Measurements from ENCODE around the gene ARHGEF4. TPM values are rescaled to one million over a fixed set of nuclear protein-coding genes. Genes with fewer than 3 reads are reported as not detected.

The ARHGEF4 gene
- total RNA-seq, 1 experiment from 2014 or later: 21.8 TPM

DNA sequence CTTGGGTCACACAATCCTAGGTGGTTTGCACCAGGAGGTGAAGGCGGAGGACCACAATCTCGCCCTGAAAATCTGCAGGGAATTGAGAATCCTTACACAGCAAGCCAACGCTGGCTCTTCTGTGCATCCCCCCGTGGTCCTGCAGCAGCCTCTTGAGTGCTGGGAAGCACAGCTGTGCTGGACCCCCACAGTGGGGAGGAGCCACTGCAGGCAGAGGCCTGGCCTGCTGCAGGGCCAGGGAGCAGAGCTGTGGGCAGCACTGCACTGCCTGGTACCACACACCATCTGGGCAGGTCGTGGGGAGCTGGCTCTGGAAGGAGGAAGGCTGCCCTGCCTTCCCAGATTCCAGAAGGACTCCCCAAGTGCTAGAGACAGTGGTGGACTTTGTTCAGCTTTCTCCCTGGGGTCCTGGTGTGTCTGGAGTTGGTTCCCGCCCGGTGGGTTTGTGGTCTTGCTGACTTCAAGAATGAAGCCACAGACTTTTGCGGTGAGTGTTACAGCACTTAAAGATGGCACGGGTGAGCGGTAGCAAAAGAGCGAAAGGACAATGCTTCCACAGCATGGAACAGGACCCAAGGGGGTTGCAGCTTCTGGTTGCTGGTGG is 150.3 kb downstream of the ARHGEF4 start:
- Mint-ChIP-seq H3K27ac (no peak overlapping the region), H3K9me3 (peaks cover 23% of the 10 kb centered on the region), H3K36me3 (peaks cover 6% of the 10 kb centered on the region), H3K4me1 (no peaks in the 10 kb centered on the region), H3K4me3 (no peak overlapping the region), H3K27me3 (ENCODE audit: low read depth) (no peaks in the 10 kb centered on the region)
- ATAC-seq (0 out of 2 replicates have a peak, but pooled peaks have one; percentile 22), DNase-seq (ENCODE audit: low spot score) (no peak)
- ChIA-PET CTCF (interaction anchor here (1.0 to 1.5 kb wide), 2 partner anchors 9 to 190 kb away, joined by 3 to 4 read pairs; no protein-coding TSS in a partner anchor), POLR2A (no interaction called here)
- TF ChIP-seq, protein P1, sequence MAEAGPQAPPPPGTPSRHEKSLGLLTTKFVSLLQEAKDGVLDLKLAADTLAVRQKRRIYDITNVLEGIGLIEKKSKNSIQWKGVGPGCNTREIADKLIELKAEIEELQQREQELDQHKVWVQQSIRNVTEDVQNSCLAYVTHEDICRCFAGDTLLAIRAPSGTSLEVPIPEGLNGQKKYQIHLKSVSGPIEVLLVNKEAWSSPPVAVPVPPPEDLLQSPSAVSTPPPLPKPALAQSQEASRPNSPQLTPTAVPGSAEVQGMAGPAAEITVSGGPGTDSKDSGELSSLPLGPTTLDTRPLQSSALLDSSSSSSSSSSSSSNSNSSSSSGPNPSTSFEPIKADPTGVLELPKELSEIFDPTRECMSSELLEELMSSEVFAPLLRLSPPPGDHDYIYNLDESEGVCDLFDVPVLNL (CRISPR knock-in tag; IDR thresholded peaks at IDR 0.05; ENCODE audit: borderline replicate concordance, low read depth): no peak
- TF ChIP-seq FOXJ3 (CRISPR knock-in tag; IDR thresholded peaks at IDR 0.05; ENCODE audit: borderline replicate concordance): no peak
- TF ChIP-seq, protein P2, sequence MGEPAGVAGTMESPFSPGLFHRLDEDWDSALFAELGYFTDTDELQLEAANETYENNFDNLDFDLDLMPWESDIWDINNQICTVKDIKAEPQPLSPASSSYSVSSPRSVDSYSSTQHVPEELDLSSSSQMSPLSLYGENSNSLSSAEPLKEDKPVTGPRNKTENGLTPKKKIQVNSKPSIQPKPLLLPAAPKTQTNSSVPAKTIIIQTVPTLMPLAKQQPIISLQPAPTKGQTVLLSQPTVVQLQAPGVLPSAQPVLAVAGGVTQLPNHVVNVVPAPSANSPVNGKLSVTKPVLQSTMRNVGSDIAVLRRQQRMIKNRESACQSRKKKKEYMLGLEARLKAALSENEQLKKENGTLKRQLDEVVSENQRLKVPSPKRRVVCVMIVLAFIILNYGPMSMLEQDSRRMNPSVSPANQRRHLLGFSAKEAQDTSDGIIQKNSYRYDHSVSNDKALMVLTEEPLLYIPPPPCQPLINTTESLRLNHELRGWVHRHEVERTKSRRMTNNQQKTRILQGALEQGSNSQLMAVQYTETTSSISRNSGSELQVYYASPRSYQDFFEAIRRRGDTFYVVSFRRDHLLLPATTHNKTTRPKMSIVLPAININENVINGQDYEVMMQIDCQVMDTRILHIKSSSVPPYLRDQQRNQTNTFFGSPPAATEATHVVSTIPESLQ (CRISPR knock-in tag; IDR thresholded peaks at IDR 0.05): no peak
- TF ChIP-seq, protein P3, sequence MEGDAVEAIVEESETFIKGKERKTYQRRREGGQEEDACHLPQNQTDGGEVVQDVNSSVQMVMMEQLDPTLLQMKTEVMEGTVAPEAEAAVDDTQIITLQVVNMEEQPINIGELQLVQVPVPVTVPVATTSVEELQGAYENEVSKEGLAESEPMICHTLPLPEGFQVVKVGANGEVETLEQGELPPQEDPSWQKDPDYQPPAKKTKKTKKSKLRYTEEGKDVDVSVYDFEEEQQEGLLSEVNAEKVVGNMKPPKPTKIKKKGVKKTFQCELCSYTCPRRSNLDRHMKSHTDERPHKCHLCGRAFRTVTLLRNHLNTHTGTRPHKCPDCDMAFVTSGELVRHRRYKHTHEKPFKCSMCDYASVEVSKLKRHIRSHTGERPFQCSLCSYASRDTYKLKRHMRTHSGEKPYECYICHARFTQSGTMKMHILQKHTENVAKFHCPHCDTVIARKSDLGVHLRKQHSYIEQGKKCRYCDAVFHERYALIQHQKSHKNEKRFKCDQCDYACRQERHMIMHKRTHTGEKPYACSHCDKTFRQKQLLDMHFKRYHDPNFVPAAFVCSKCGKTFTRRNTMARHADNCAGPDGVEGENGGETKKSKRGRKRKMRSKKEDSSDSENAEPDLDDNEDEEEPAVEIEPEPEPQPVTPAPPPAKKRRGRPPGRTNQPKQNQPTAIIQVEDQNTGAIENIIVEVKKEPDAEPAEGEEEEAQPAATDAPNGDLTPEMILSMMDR (IDR thresholded peaks at IDR 0.05): no peak
- TF ChIP-seq, protein P4, sequence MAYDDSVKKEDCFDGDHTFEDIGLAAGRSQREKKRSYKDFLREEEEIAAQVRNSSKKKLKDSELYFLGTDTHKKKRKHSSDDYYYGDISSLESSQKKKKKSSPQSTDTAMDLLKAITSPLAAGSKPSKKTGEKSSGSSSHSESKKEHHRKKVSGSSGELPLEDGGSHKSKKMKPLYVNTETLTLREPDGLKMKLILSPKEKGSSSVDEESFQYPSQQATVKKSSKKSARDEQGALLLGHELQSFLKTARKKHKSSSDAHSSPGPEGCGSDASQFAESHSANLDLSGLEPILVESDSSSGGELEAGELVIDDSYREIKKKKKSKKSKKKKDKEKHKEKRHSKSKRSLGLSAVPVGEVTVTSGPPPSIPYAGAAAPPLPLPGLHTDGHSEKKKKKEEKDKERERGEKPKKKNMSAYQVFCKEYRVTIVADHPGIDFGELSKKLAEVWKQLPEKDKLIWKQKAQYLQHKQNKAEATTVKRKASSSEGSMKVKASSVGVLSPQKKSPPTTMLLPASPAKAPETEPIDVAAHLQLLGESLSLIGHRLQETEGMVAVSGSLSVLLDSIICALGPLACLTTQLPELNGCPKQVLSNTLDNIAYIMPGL (CRISPR knock-in tag; IDR thresholded peaks at IDR 0.05): no peak
- TF ChIP-seq, protein P5, sequence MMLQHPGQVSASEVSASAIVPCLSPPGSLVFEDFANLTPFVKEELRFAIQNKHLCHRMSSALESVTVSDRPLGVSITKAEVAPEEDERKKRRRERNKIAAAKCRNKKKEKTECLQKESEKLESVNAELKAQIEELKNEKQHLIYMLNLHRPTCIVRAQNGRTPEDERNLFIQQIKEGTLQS (CRISPR knock-in tag; conservative IDR thresholded peaks at IDR 0.05): no peak
- TF ChIP-seq, protein P6, sequence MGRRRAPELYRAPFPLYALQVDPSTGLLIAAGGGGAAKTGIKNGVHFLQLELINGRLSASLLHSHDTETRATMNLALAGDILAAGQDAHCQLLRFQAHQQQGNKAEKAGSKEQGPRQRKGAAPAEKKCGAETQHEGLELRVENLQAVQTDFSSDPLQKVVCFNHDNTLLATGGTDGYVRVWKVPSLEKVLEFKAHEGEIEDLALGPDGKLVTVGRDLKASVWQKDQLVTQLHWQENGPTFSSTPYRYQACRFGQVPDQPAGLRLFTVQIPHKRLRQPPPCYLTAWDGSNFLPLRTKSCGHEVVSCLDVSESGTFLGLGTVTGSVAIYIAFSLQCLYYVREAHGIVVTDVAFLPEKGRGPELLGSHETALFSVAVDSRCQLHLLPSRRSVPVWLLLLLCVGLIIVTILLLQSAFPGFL (CRISPR knock-in tag; IDR thresholded peaks at IDR 0.05; ENCODE audit: borderline replicate concordance): no peak
- TF ChIP-seq, protein P7, sequence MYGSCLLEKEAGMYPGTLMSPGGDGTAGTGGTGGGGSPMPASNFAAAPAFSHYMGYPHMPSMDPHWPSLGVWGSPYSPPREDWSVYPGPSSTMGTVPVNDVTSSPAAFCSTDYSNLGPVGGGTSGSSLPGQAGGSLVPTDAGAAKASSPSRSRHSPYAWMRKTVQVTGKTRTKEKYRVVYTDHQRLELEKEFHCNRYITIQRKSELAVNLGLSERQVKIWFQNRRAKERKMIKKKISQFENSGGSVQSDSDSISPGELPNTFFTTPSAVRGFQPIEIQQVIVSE (CRISPR knock-in tag; IDR thresholded peaks at IDR 0.05; ENCODE audit: borderline replicate concordance): no peak
- TF ChIP-seq ZNF263 (CRISPR knock-in tag; IDR thresholded peaks at IDR 0.05; ENCODE audit: low read depth): no peak
- no peak for TF ChIP-seq ATF1 (CRISPR knock-in tag; IDR thresholded peaks at IDR 0.05)
- TF ChIP-seq MYBL2 (CRISPR knock-in tag; IDR thresholded peaks at IDR 0.05): no peak
- TF ChIP-seq, protein P8, sequence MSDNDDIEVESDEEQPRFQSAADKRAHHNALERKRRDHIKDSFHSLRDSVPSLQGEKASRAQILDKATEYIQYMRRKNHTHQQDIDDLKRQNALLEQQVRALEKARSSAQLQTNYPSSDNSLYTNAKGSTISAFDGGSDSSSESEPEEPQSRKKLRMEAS (CRISPR knock-in tag; IDR thresholded peaks at IDR 0.05): no peak
- TF ChIP-seq, protein P9, sequence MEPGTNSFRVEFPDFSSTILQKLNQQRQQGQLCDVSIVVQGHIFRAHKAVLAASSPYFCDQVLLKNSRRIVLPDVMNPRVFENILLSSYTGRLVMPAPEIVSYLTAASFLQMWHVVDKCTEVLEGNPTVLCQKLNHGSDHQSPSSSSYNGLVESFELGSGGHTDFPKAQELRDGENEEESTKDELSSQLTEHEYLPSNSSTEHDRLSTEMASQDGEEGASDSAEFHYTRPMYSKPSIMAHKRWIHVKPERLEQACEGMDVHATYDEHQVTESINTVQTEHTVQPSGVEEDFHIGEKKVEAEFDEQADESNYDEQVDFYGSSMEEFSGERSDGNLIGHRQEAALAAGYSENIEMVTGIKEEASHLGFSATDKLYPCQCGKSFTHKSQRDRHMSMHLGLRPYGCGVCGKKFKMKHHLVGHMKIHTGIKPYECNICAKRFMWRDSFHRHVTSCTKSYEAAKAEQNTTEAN (CRISPR knock-in tag; IDR thresholded peaks at IDR 0.05): no peak
- TF ChIP-seq, protein P10, sequence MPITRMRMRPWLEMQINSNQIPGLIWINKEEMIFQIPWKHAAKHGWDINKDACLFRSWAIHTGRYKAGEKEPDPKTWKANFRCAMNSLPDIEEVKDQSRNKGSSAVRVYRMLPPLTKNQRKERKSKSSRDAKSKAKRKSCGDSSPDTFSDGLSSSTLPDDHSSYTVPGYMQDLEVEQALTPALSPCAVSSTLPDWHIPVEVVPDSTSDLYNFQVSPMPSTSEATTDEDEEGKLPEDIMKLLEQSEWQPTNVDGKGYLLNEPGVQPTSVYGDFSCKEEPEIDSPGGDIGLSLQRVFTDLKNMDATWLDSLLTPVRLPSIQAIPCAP (CRISPR knock-in tag; IDR thresholded peaks at IDR 0.05): no peak
- TF ChIP-seq SMAD4 (CRISPR knock-in tag; IDR thresholded peaks at IDR 0.05): no peak
